Progenitor cell of endocrine pancreas (in vitro differentiated cells): Measurements from ENCODE around the gene KIF1B. TPM values are rescaled to one million over a fixed set of nuclear protein-coding genes. Genes with fewer than 3 reads are reported as not detected.

ENCODE experiments used
- DNase-seq: peaks from one replicate; pipeline ENCODE4 v3.0.0; 2021; ENCODE audit warnings: low spot score; ENCODE audit not compliant: unreplicated experiment
- H3K27ac Mint-ChIP-seq: 2 replicates; pipeline ENCODE4 v1.8.0; 2021; ENCODE audit warnings: mild to moderate bottlenecking, moderate library complexity, mixed read lengths
- H3K27me3 Mint-ChIP-seq: 2 replicates; pipeline ENCODE4 v1.8.0; 2021; ENCODE audit warnings: mixed read lengths
- H3K36me3 Mint-ChIP-seq: 2 replicates; pipeline ENCODE4 v1.8.0; 2022; ENCODE audit warnings: mixed read lengths; ENCODE audit not compliant: insufficient read depth
- H3K4me1 Mint-ChIP-seq: 2 replicates; pipeline ENCODE4 v1.8.0; 2021; ENCODE audit warnings: low read depth, mixed read lengths
- H3K4me3 Mint-ChIP-seq: 2 replicates; pipeline ENCODE4 v1.8.0; 2021; ENCODE audit warnings: low read depth, mild to moderate bottlenecking, moderate library complexity, mixed read lengths
- H3K9me3 Mint-ChIP-seq: 2 replicates; pipeline ENCODE4 v1.8.0; 2021; ENCODE audit warnings: low read depth, mixed read lengths
- total RNA-seq: library from RNA; stranded (reverse); gene quantifications from 2 replicates; pipeline ENCODE4 v1.2.1, GENCODE V29; 2021
- TF ChIP-seq, protein P1 (sequence below): fragments of 200-600 bp; sonication (generic); IDR thresholded peaks from one replicate; pipeline ENCODE4 v1.5.0; 2021; ENCODE audit warnings: antibody characterized with exemption, mild to moderate bottlenecking; ENCODE audit not compliant: unreplicated experiment

Gene KIF1B
- total RNA-seq, 1 donor from 2014 or later = 78.7 TPM

DNA sequence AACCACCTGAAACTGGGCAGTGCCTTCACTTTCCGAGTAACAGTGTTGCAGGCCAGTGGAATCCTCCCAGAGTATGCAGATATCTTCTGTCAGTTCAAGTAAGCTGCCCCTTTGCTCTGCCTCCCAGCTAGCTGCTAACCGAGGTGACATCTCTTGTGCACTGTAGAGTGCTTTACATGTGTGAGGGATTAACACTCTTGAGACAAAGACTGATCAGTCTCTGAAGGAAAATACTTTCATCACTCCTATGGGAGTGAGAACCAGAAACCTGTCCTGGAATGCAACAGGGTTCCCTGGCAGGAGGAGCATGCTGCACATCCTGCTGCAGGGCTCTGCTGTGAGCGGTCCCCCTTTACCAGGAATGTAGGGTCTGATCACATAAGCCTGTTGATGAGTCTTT, 127.1 kb downstream of the KIF1B start:
- H3K9me3 Mint-ChIP-seq = no peaks in the 10 kb centered on the region
- no peak overlapping the region for H3K4me3 Mint-ChIP-seq
- TF ChIP-seq, protein P1, sequence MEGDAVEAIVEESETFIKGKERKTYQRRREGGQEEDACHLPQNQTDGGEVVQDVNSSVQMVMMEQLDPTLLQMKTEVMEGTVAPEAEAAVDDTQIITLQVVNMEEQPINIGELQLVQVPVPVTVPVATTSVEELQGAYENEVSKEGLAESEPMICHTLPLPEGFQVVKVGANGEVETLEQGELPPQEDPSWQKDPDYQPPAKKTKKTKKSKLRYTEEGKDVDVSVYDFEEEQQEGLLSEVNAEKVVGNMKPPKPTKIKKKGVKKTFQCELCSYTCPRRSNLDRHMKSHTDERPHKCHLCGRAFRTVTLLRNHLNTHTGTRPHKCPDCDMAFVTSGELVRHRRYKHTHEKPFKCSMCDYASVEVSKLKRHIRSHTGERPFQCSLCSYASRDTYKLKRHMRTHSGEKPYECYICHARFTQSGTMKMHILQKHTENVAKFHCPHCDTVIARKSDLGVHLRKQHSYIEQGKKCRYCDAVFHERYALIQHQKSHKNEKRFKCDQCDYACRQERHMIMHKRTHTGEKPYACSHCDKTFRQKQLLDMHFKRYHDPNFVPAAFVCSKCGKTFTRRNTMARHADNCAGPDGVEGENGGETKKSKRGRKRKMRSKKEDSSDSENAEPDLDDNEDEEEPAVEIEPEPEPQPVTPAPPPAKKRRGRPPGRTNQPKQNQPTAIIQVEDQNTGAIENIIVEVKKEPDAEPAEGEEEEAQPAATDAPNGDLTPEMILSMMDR = no peak
- no peak overlapping the region for H3K27ac Mint-ChIP-seq
- H3K27me3 Mint-ChIP-seq = no peaks in the 10 kb centered on the region
- DNase-seq = no peak
- peaks cover 16% of the 10 kb centered on the region for H3K36me3 Mint-ChIP-seq
- H3K4me1 Mint-ChIP-seq = peaks cover 14% of the 10 kb centered on the region

DNA sequence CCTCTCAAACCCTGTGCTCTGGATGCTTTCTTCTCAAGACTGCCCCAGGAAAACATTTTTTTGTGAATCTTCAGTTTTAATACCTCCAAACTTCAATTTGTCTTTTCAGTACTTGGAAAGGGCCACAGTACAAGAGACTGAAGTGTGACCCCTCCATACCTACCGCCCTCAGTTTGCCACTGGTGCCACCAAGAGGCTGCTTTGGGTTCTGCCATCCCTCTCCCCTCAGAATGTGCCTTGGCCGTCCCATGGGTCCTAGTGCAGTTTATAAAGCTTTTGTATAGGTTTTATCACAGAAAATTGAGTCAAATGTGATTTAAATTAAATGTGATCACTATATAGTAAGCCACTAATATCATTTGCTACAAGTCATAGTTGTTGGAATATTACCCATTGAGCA, 127.7 kb downstream of the KIF1B start:
- no peak for DNase-seq
- Mint-ChIP-seq H3K4me1 (peaks cover 14% of the 10 kb centered on the region), H3K4me3 (no peak overlapping the region), H3K27ac (no peak overlapping the region), H3K27me3 (no peaks in the 10 kb centered on the region), H3K9me3 (no peaks in the 10 kb centered on the region), H3K36me3 (peaks cover 16% of the 10 kb centered on the region)
- TF ChIP-seq, protein P1 = peak; percentile 68

DNA sequence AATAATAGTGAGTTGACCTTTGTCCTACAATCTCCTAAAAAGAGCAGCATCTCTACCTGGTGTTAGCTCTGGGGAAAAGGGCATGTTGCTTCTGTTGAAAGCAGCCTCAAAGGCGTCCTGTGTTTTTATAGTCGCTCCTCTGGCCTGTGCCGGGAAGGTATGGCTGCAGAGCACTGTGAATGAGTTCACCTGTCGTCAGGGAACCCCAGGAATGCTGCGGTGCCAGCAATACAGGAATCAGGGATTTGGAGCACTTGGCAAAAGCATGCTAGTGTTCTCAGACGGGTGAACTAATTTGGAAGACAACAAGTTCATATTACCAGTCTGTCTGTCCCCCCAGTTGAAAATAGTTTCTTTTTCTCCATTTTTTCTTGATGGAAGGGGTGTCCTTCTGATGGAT, 128.2 kb downstream of the KIF1B start:
- Mint-ChIP-seq H3K36me3 (peaks cover 17% of the 10 kb centered on the region), H3K9me3 (no peaks in the 10 kb centered on the region), H3K4me1 (peaks cover 14% of the 10 kb centered on the region), H3K27ac (no peak overlapping the region), H3K4me3 (no peak overlapping the region), H3K27me3 (no peaks in the 10 kb centered on the region)
- TF ChIP-seq, protein P1 = no peak
- no peak for DNase-seq

DNA sequence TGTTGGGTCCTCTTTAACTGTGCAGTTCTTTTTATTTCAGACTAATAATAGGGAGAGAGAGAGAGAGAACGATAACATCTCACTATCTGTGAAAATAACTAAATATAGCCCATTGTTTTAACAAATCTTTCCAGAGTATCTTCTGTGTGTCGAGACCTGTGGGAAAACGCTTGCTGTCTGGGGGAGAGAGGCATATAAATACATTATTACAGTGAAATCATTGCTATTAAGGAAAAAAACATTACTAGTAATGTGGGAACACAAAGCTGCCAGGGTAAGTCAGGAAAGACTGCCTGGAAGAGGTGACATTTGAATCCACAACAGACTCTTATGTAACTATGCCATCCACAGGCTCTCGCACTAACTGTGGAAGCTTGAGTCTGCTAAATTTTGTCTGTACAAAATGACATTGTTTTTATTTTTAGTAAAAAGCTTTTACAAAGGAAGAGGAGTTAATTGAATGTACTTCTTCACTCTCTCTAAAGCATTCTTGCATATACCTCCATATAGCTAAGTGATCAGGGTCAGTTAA, 128.7 kb downstream of the KIF1B start:
- DNase-seq = no peak
- Mint-ChIP-seq H3K27ac (no peak overlapping the region), H3K27me3 (no peaks in the 10 kb centered on the region), H3K4me1 (peaks cover 14% of the 10 kb centered on the region), H3K36me3 (peaks cover 21% of the 10 kb centered on the region), H3K9me3 (no peaks in the 10 kb centered on the region), H3K4me3 (no peak overlapping the region)
- TF ChIP-seq, protein P1 = no peak

DNA sequence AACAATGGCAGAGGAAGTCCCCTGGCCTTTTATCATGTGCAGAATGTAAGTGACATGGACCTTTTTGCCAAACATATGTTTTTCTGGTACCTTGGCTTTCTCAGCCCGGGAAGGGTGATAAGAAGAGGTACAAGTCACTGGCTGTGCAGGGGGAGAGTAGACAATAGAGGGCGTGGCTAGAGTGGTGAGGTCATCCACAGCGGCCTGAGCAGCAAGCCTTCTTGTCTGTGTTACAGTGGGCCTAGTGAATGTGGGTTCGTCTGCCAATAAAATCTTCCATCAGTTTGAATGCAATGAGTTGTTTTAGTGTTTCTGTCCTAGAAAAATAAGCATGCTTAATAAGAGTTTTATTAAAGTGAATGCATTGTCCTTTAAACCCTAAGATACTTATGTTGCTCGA, 129.4 kb downstream of the KIF1B start:
- DNase-seq = peak; percentile 19
- H3K9me3 Mint-ChIP-seq = no peaks in the 10 kb centered on the region
- H3K4me1 Mint-ChIP-seq = peaks cover 14% of the 10 kb centered on the region
- no peaks in the 10 kb centered on the region for H3K27me3 Mint-ChIP-seq
- peaks cover 22% of the 10 kb centered on the region for H3K36me3 Mint-ChIP-seq
- TF ChIP-seq, protein P1 = no peak
- no peak overlapping the region for H3K4me3 Mint-ChIP-seq
- peak overlapping the region; percentile 94 for H3K27ac Mint-ChIP-seq
